Thymus (tissue), 14 donors: ENCODE results near the gene CAGE1. TPM values are rescaled to one million over a fixed set of nuclear protein-coding genes. Genes with fewer than 3 reads are reported as not detected.

Experiments used
- DNase-seq, 9 donors: peaks; one replicate each; pipeline ENCODE4 v3.0.0-alpha.2; 2013; ENCODE audit warnings: low spot score in 9 of 9, low read depth in 6 of 9, missing footprints in 1 of 9
- H3K27ac ChIP-seq, 2 donors: one replicate each; pipeline ENCODE4 v1.5.1; 2013; ENCODE audit warnings: control low read depth in 1 of 2, low read depth in 1 of 2, low read length in 1 of 2, mild to moderate bottlenecking in 1 of 2, moderate library complexity in 1 of 2
- H3K27me3 ChIP-seq, 2 donors: one replicate each; pipeline ENCODE4 v1.5.1; 2013; ENCODE audit warnings: low read length in 1 of 2; ENCODE audit not compliant: control insufficient read depth in 2 of 2, insufficient read depth in 1 of 2
- H3K36me3 ChIP-seq, 2 donors: one replicate each; pipeline ENCODE4 v1.5.1; 2013; ENCODE audit warnings: low read length in 1 of 2, mild to moderate bottlenecking in 1 of 2, moderate library complexity in 1 of 2; ENCODE audit not compliant: control insufficient read depth in 2 of 2, insufficient read depth in 2 of 2
- H3K4me1 ChIP-seq, 2 donors: one replicate each; pipeline ENCODE4 v1.5.1; 2013; ENCODE audit warnings: low read length in 2 of 2; ENCODE audit not compliant: control insufficient read depth in 2 of 2, insufficient read depth in 2 of 2
- H3K4me3 ChIP-seq, 2 donors: one replicate each; pipeline ENCODE4 v1.5.1; 2013; ENCODE audit warnings: low read length in 2 of 2, control low read depth in 1 of 2, mild to moderate bottlenecking in 1 of 2
- H3K9me3 ChIP-seq, 2 donors: one replicate each; pipeline ENCODE4 v1.5.1; 2013; ENCODE audit warnings: low read length in 1 of 2, mild to moderate bottlenecking in 1 of 2; ENCODE audit not compliant: control insufficient read depth in 2 of 2, insufficient read depth in 1 of 2
- WGBS: extraction: QIAGEN DNeasy Blood & Tissue Kit; methylation state at CpG from one replicate; pipeline ENCODE4 v1.1.7; 2013; 5-methylcytosine and 5-hydroxymethylcytosine counted together
- long read RNA-seq, 10 donors: transcript quantifications; one replicate each; lab custom pipeline, GENCODE V29; 2026
- polyA plus RNA-seq: library from polyadenylated mRNA; stranded (reverse); fragments of 200-250 nt; gene quantifications from one replicate; pipeline ENCODE4 v1.2.3, GENCODE V29; 2013
- total RNA-seq: library from RNA; stranded (reverse); fragments of 120-200 nt; gene quantifications from one replicate; pipeline ENCODE4 v1.2.4, GENCODE V29; 2013
- donor health status: healthy.

CAGE1 gene
- total RNA-seq (0.09 TPM), polyA plus RNA-seq (0.02 TPM)
- long read RNA-seq, donor 1 = 0 reads
- long read RNA-seq, donor 2 = 0 reads
- long read RNA-seq, donor 3 = 0 reads
- long read RNA-seq, donor 4, partial matches to known transcripts = 55 of 55 reads
- long read RNA-seq, donor 4, other reads (novel, unspliced or antisense) = 0 of 55 reads
- long read RNA-seq, donor 5 = 0 reads
- long read RNA-seq, donor 6, partial matches to known transcripts = 24 of 47 reads
- long read RNA-seq, donor 6, other reads (novel, unspliced or antisense) = 23 of 47 reads
- long read RNA-seq, donor 7, partial matches to known transcripts = 114 of 114 reads
- long read RNA-seq, donor 7, other reads (novel, unspliced or antisense) = 0 of 114 reads
- long read RNA-seq, donor 8 = 0 reads
- long read RNA-seq, donor 9, partial matches to known transcripts = 40 of 48 reads
- long read RNA-seq, donor 9, other reads (novel, unspliced or antisense) = 8 of 48 reads
- long read RNA-seq, donor 10 = 0 reads

- Histone ChIP-seq H3K9me3 (no peaks in the 10 kb centered on the region), H3K4me1 (peaks cover 8 to 13% of the 10 kb centered on the region in 2 donors), H3K36me3 (peaks cover 0 to 18% of the 10 kb centered on the region in 2 donors), H3K27me3 (no peaks in the 10 kb centered on the region), H3K4me3 (peak within 1 kb of the TSS; percentile 56 to 91), H3K27ac (peak within 1 kb of the TSS; percentile 97 to 98)
- under 1% methylated on average over 62 of the region's 62 CpGs for WGBS
- DNase-seq = peak; percentile 86 to 97 (median 91)
These were observed at the start of gene CAGE1, which contains the start of gene RIOK1 for GRCh38 chr6:7389451-7390225. Gene CAGE1 (minus strand): TSS chr6:7389742. CDS start chr6:7387173, 2,569 bp downstream. Gene RIOK1 (plus strand): TSS chr6:7389808. CDS start chr6:7390003, 195 bp downstream.

GRCh38 chr6:7439228-7439627 lies 49.7 kb upstream of the CAGE1 start:
- Histone ChIP-seq H3K27ac (no peak overlapping the region), H3K4me3 (no peak overlapping the region), H3K9me3 (peaks cover 0 to 10% of the 10 kb centered on the region in 2 donors), H3K36me3 (no peaks in the 10 kb centered on the region), H3K4me1 (peaks cover 0 to 3% of the 10 kb centered on the region in 2 donors), H3K27me3 (no peaks in the 10 kb centered on the region)
- WGBS = 64% methylated on average over 3 of the region's 3 CpGs
- no peak for DNase-seq

DNA sequence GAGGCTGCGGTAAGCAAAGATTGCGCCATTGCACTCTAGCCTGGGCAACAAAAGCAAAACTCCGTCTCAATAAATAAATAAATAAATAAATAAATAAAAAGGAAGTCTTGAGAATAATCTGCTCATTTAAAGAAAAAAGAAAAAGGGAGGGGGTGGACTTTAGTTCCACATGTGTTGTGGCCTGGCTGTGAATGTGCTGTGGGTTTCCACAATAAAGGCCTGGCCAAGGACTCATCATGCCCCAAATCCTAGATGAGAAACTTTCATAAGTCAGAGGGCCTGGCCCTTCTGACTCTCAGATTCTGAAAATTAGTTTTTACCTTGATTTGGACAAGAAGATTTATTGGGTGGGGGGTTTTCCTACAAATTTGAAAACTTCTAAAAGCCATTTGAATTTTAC lies 48.5 kb upstream of the CAGE1 start:
- no peak overlapping the region for H3K27ac ChIP-seq
- over 99% methylated on average over 3 of the region's 3 CpGs for WGBS
- peaks cover 0 to 10% of the 10 kb centered on the region in 2 donors for H3K9me3 ChIP-seq
- no peak for DNase-seq
- no peaks in the 10 kb centered on the region for H3K27me3 ChIP-seq
- peaks cover 0 to 3% of the 10 kb centered on the region in 2 donors for H3K4me1 ChIP-seq
- no peak overlapping the region for H3K4me3 ChIP-seq
- H3K36me3 ChIP-seq = no peaks in the 10 kb centered on the region

GRCh38 chr6:7434672-7435071 lies 45.1 kb upstream of the CAGE1 start:
- WGBS = 92% methylated on average over 1 of the region's 1 CpG

DNA sequence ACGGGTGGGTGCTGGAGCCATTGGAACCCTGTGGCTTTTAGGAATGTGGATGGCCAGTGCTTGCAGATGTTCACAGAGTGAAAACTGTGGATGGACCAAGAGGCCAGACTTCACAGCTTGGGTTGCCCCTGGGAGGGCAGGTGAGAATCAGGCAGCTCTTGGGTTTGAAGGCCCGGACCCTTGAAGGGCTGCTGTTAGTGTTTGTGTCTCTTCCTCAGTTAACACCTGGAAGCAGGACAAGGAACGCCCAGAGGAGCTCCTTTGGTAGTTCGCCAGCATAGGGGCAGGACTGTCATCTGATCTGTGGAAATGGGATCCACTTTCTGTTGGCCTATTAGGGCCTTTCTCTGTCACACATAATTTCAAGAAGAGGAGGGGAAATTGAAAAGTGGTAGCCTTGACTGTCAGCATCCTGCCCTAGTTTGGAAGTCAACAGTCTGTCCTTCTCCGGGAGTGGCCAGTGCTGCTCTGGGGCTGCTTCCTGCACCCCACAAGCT lies 43.6 kb upstream of the CAGE1 start:
- DNase-seq = peak in 1 of 9 donors; percentile 22
- H3K27ac ChIP-seq = peak overlapping the region; percentile 31 to 78
- 93% methylated on average over 5 of the region's 5 CpGs for WGBS
- H3K27me3 ChIP-seq = no peaks in the 10 kb centered on the region
- H3K36me3 ChIP-seq = no peaks in the 10 kb centered on the region
- no peak overlapping the region for H3K4me3 ChIP-seq
- H3K4me1 ChIP-seq = peaks cover 0 to 11% of the 10 kb centered on the region in 2 donors
- no peaks in the 10 kb centered on the region for H3K9me3 ChIP-seq

More at GRCh38 chr6:7434672-7435071, 45.1 kb upstream of the CAGE1 start:
- Histone ChIP-seq H3K4me1 (peaks cover 0 to 14% of the 10 kb centered on the region in 2 donors), H3K27ac (no peak overlapping the region), H3K27me3 (no peaks in the 10 kb centered on the region), H3K36me3 (no peaks in the 10 kb centered on the region), H3K4me3 (no peak overlapping the region), H3K9me3 (no peaks in the 10 kb centered on the region)
- DNase-seq = no peak

GRCh38 chr6:7432391-7433120 lies 43.0 kb upstream of the CAGE1 start:
- 91% methylated on average over 16 of the region's 16 CpGs for WGBS
- H3K27me3 ChIP-seq = no peaks in the 10 kb centered on the region
- H3K27ac ChIP-seq = peak overlapping the region; percentile 71 to 78
- H3K4me1 ChIP-seq = peaks cover 0 to 11% of the 10 kb centered on the region in 2 donors
- H3K9me3 ChIP-seq = no peaks in the 10 kb centered on the region
- H3K4me3 ChIP-seq = no peak overlapping the region
- no peaks in the 10 kb centered on the region for H3K36me3 ChIP-seq
- no peak for DNase-seq

DNA sequence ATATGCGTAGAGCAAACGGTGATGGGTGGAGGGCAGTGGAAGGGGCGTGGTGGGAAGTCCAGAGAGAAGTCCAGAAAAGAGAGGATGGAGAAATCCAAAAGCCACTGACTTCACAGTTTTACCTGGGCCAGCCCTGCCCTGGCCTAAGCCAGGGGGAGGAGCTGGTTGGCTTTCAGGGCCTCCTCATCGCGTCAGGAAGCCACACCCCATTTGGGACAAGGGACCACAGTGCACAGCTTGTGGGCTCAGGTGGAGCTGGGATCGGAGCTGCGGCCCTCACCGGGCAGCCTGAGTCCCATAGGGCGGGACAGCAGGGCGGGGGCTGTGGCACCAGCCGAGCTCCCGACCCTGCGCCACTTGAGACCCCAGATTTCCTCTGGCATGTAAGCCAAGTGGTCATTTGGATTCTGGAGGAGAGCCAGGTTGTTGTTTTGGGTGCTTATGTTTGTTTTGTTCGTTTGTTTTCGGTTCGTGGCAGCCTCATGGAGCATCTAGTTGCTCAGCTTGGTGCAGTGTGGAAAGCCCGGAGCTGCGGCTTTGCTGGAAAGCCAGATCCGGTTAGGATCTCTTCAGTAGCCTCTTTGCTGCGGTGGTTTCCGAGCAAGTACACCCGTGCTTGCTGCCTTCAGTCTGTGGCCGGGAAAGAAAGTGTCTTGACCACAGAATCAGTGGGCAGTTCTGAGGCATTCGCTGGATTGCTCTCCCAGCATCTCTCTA lies 42.3 kb upstream of the CAGE1 start:
- Histone ChIP-seq H3K4me1 (peaks cover 0 to 11% of the 10 kb centered on the region in 2 donors), H3K4me3 (no peak overlapping the region), H3K9me3 (no peaks in the 10 kb centered on the region), H3K36me3 (no peaks in the 10 kb centered on the region), H3K27me3 (no peaks in the 10 kb centered on the region), H3K27ac (peak overlapping the region; percentile 71 to 78)
- no peak for DNase-seq
- 89% methylated on average over 24 of the region's 24 CpGs for whole genome bisulfite sequencing

DNA sequence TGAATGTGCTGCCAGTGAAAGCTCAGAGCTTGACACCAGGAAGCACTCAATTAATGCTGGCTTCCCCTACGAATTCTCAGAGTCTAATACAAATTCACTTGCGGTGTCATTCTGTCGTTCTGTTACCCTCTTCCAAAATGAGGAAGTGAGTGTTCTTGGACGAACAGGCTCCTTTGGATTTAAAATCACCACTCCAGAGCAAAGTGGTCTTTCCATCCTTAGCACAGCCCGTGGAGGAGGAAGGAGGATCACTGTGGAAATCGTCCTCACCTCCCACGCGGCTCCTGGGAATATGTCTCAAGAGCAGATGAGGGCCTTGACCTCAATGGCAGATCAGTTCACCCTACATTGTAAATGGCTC lies 41.8 kb upstream of the CAGE1 start:
- 36% methylated on average over 8 of the region's 8 CpGs for WGBS
- Histone ChIP-seq H3K27ac (peak overlapping the region in 1 of 2 donors; percentile 78), H3K4me1 (peaks cover 0 to 11% of the 10 kb centered on the region in 2 donors)

More for the DNA sequence above, 41.8 kb upstream of the CAGE1 start:
- DNase-seq = no peak
- no peak overlapping the region for H3K4me3 ChIP-seq
- H3K27me3 ChIP-seq = no peaks in the 10 kb centered on the region
- no peaks in the 10 kb centered on the region for H3K36me3 ChIP-seq
- H3K9me3 ChIP-seq = no peaks in the 10 kb centered on the region
